Measurements from ENCODE around the gene TMEM131.

Gene TMEM131

GRCh38 chr2:97758131-97758705, 237.5 kb downstream of the TMEM131 start:
- Histone ChIP-seq H3K9me3 (replicated peaks in 1 of 2; ENCODE audit: control insufficient read depth in 2 of 2, insufficient read depth in 1 of 2, low read depth in 1 of 2, low read length in 2 of 2) (no peaks in the 10 kb centered on the region), H2BK15ac (ENCODE audit: low read length) (no peak overlapping the region), H2BK5ac (ENCODE audit: low read length) (no peak overlapping the region), H3K18ac (ENCODE audit: low read length) (no peak overlapping the region), H2BK120ac (ENCODE audit: low read depth, low read length) (no peak overlapping the region), H3K79me1 (ENCODE audit: low read depth, low read length) (peaks cover 4% of the 10 kb centered on the region), H4K91ac (ENCODE audit: low read depth, low read length, poor library complexity) (no peak overlapping the region), H3K14ac (ENCODE audit: low read length) (no peak overlapping the region), H3K23ac (ENCODE audit: low read depth, low read length, poor library complexity) (no peak overlapping the region), H3K4me1 (ENCODE audit: control insufficient read depth in 2 of 2, insufficient read depth in 1 of 2, low read depth in 1 of 2, low read length in 2 of 2) (peaks cover 0 to 1% of the 10 kb centered on the region in 2 donors), H3K36me3 (replicated peaks in 1 of 2; ENCODE audit: control insufficient read depth in 2 of 2, insufficient read depth in 2 of 2, low read length in 2 of 2) (peaks cover 27 to 90% of the 10 kb centered on the region in 2 donors), H3K27me3 (ENCODE audit: control insufficient read depth in 3 of 3, insufficient read depth in 3 of 3, low read depth in 1 of 3, low read length in 3 of 3) (no peaks in the 10 kb centered on the region), H2BK12ac (ENCODE audit: low read length) (no peak overlapping the region), H3K9ac (ENCODE audit: low read depth, low read length, poor library complexity) (no peak overlapping the region), H3K4me2 (ENCODE audit: insufficient read depth, low read length, poor library complexity, severe bottlenecking) (no peak overlapping the region), H4K8ac (ENCODE audit: low read depth, low read length) (no peak overlapping the region), H2AK5ac (ENCODE audit: low read depth, low read length) (no peak overlapping the region), H3K4ac (ENCODE audit: low read length) (no peak overlapping the region), H2AFZ (ENCODE audit: low read length) (no peak overlapping the region), H3K27ac (replicated peaks; ENCODE audit: low read length) (no peak overlapping the region), H3K4me3 (ENCODE audit: low read length in 2 of 2) (no peak overlapping the region)
- no peak for DNase-seq (ENCODE audit: low spot score)
- no CpG with 5 or more reads among the region's 1 CpG for WGBS, 2 donors (ENCODE audit: extremely low coverage in 2 of 2, insufficient read length in 2 of 2, insufficient replicate concordance in 1 of 2)

DNA sequence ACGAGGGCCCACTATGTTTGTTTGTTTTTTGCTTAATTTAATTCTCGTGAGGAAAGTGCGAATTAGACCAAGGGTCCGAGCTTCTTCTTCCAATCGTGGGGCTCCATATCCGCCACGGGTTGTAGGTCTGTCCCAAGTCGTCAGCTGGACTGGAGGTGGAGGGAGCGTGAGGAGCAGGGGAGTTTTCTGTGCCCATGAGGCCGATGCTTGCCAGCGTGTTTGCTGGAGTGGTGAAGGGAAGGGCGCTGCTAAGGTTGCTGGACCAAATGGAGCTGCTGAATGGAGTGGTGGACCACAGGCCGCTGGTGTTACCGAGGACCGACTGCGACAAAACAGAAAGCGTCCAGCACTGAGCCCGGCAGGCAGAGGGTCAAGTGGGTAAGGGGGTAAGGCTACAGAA, 238.7 kb downstream of the TMEM131 start:
- H2AFZ ChIP-seq (ENCODE audit: low read length): no peak overlapping the region
- no peak overlapping the region for H3K4me3 ChIP-seq (ENCODE audit: low read length in 2 of 2)
- no peak for DNase-seq (ENCODE audit: low spot score)
- H2BK12ac ChIP-seq (ENCODE audit: low read length): no peak overlapping the region
- WGBS, 2 donors (ENCODE audit: extremely low coverage in 2 of 2, insufficient read length in 2 of 2, insufficient replicate concordance in 1 of 2): no CpG with 5 or more reads among the region's 18 CpGs
- H2BK5ac ChIP-seq (ENCODE audit: low read length): no peak overlapping the region
- H3K14ac ChIP-seq (ENCODE audit: low read length): no peak overlapping the region
- no peak overlapping the region for H2AK5ac ChIP-seq (ENCODE audit: low read depth, low read length)
- H3K18ac ChIP-seq (ENCODE audit: low read length): no peak overlapping the region
- H3K27ac ChIP-seq (replicated peaks; ENCODE audit: low read length): no peak overlapping the region
- H3K9ac ChIP-seq (ENCODE audit: low read depth, low read length, poor library complexity): no peak overlapping the region
- peak overlapping the region; percentile 2 for H3K23ac ChIP-seq (ENCODE audit: low read depth, low read length, poor library complexity)
- no peaks in the 10 kb centered on the region for H3K27me3 ChIP-seq (ENCODE audit: control insufficient read depth in 3 of 3, insufficient read depth in 3 of 3, low read depth in 1 of 3, low read length in 3 of 3)
- H4K91ac ChIP-seq (ENCODE audit: low read depth, low read length, poor library complexity): no peak overlapping the region
- H2BK120ac ChIP-seq (ENCODE audit: low read depth, low read length): no peak overlapping the region
- peaks cover 1 to 6% of the 10 kb centered on the region in 2 donors for H3K4me1 ChIP-seq (ENCODE audit: control insufficient read depth in 2 of 2, insufficient read depth in 1 of 2, low read depth in 1 of 2, low read length in 2 of 2)
- H3K79me1 ChIP-seq (ENCODE audit: low read depth, low read length): peaks cover 4% of the 10 kb centered on the region
- H3K4me2 ChIP-seq (ENCODE audit: insufficient read depth, low read length, poor library complexity, severe bottlenecking): no peak overlapping the region
- no peak overlapping the region for H3K4ac ChIP-seq (ENCODE audit: low read length)
- H4K8ac ChIP-seq (ENCODE audit: low read depth, low read length): no peak overlapping the region
- no peaks in the 10 kb centered on the region for H3K9me3 ChIP-seq (replicated peaks in 1 of 2; ENCODE audit: control insufficient read depth in 2 of 2, insufficient read depth in 1 of 2, low read depth in 1 of 2, low read length in 2 of 2)
- H3K36me3 ChIP-seq (replicated peaks in 1 of 2; ENCODE audit: control insufficient read depth in 2 of 2, insufficient read depth in 2 of 2, low read length in 2 of 2): peaks cover 24 to 82% of the 10 kb centered on the region in 2 donors
- H2BK15ac ChIP-seq (ENCODE audit: low read length): no peak overlapping the region

DNA sequence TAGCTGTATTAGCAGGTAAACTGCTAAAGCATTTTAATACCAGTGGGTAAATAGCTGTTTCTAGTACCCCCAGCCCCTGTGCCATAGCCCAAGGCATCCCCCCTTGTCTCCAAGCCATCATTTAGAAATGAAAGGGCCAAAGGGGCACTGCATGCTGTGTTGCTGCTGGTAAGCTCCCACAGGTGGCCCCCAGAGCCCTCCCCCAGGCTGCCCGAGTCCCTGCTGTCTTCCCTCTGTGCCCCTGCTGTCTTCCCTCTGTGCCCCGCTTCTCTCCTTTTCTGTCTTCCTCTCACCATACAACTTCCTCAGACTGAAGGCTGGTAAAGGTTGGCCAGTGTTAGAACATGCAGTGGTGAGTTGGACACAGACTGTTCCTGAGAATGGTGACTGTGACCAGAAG, 240.3 kb downstream of the TMEM131 start:
- Histone ChIP-seq H3K27me3 (ENCODE audit: control insufficient read depth in 3 of 3, insufficient read depth in 3 of 3, low read depth in 1 of 3, low read length in 3 of 3) (no peaks in the 10 kb centered on the region), H3K36me3 (replicated peaks in 1 of 2; ENCODE audit: control insufficient read depth in 2 of 2, insufficient read depth in 2 of 2, low read length in 2 of 2) (peaks cover 17 to 66% of the 10 kb centered on the region in 2 donors), H2AFZ (ENCODE audit: low read length) (no peak overlapping the region), H3K4me3 (ENCODE audit: low read length in 2 of 2) (no peak overlapping the region), H2BK5ac (ENCODE audit: low read length) (no peak overlapping the region), H2BK12ac (ENCODE audit: low read length) (no peak overlapping the region), H4K8ac (ENCODE audit: low read depth, low read length) (no peak overlapping the region), H3K23ac (ENCODE audit: low read depth, low read length, poor library complexity) (no peak overlapping the region), H3K4me2 (ENCODE audit: insufficient read depth, low read length, poor library complexity, severe bottlenecking) (no peak overlapping the region), H4K91ac (ENCODE audit: low read depth, low read length, poor library complexity) (no peak overlapping the region), H2AK5ac (ENCODE audit: low read depth, low read length) (no peak overlapping the region), H3K9ac (ENCODE audit: low read depth, low read length, poor library complexity) (no peak overlapping the region), H2BK15ac (ENCODE audit: low read length) (no peak overlapping the region), H3K9me3 (replicated peaks in 1 of 2; ENCODE audit: control insufficient read depth in 2 of 2, insufficient read depth in 1 of 2, low read depth in 1 of 2, low read length in 2 of 2) (no peaks in the 10 kb centered on the region), H2BK120ac (ENCODE audit: low read depth, low read length) (no peak overlapping the region), H3K4ac (ENCODE audit: low read length) (no peak overlapping the region), H3K27ac (replicated peaks; ENCODE audit: low read length) (no peak overlapping the region), H3K79me1 (ENCODE audit: low read depth, low read length) (no peaks in the 10 kb centered on the region), H3K4me1 (ENCODE audit: control insufficient read depth in 2 of 2, insufficient read depth in 1 of 2, low read depth in 1 of 2, low read length in 2 of 2) (peaks cover 8 to 11% of the 10 kb centered on the region in 2 donors), H3K18ac (ENCODE audit: low read length) (no peak overlapping the region), H3K14ac (ENCODE audit: low read length) (no peak overlapping the region)
- WGBS, 2 donors (ENCODE audit: extremely low coverage in 2 of 2, insufficient read length in 2 of 2, insufficient replicate concordance in 1 of 2): no CpG with 5 or more reads among the region's 2 CpGs
- DNase-seq (ENCODE audit: low spot score): no peak

DNA sequence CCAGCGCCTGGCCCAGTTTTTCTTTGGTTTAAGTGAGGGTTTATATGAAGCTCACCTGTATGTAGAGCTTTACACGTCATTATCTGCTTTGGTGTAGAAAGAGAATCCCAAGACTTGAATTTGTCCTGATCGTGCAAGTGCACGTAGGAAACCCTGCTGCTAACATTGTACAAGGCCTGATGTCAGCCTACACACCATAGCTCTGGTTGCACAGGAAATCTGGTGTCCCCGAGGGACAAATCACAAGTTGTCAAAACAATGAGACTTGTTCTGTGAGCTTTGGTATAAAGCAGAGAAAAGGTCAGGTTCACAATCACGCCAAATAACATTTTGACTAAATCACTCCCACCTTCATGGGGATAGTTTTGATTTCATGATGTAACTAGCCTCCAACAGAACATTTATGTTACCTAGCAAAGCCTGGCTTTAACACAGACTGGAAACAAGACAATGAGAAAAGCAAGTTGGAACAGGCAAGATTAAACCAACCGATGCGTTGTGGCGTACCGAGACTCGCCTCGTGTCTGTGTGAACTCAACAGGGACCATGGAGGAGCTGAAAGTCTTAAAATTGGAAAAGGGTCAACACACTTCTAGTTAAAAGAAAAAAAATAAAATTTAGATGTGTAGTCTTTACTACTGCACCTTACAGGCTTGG, 240.9 kb downstream of the TMEM131 start:
- no peak overlapping the region for H3K9ac ChIP-seq (ENCODE audit: low read depth, low read length, poor library complexity)
- no peak overlapping the region for H3K4me2 ChIP-seq (ENCODE audit: insufficient read depth, low read length, poor library complexity, severe bottlenecking)
- no peak overlapping the region for H3K23ac ChIP-seq (ENCODE audit: low read depth, low read length, poor library complexity)
- no peak overlapping the region for H2AFZ ChIP-seq (ENCODE audit: low read length)
- H2BK5ac ChIP-seq (ENCODE audit: low read length): no peak overlapping the region
- peaks cover 16 to 60% of the 10 kb centered on the region in 2 donors for H3K36me3 ChIP-seq (replicated peaks in 1 of 2; ENCODE audit: control insufficient read depth in 2 of 2, insufficient read depth in 2 of 2, low read length in 2 of 2)
- no peak overlapping the region for H3K14ac ChIP-seq (ENCODE audit: low read length)
- no peaks in the 10 kb centered on the region for H3K79me1 ChIP-seq (ENCODE audit: low read depth, low read length)
- peaks cover 10 to 11% of the 10 kb centered on the region in 2 donors for H3K4me1 ChIP-seq (ENCODE audit: control insufficient read depth in 2 of 2, insufficient read depth in 1 of 2, low read depth in 1 of 2, low read length in 2 of 2)
- H3K9me3 ChIP-seq (replicated peaks in 1 of 2; ENCODE audit: control insufficient read depth in 2 of 2, insufficient read depth in 1 of 2, low read depth in 1 of 2, low read length in 2 of 2): no peaks in the 10 kb centered on the region
- H3K27me3 ChIP-seq (ENCODE audit: control insufficient read depth in 3 of 3, insufficient read depth in 3 of 3, low read depth in 1 of 3, low read length in 3 of 3): no peaks in the 10 kb centered on the region
- no peak overlapping the region for H3K27ac ChIP-seq (replicated peaks; ENCODE audit: low read length)
- H4K8ac ChIP-seq (ENCODE audit: low read depth, low read length): no peak overlapping the region
- DNase-seq (ENCODE audit: low spot score): no peak
- no peak overlapping the region for H3K4me3 ChIP-seq (ENCODE audit: low read length in 2 of 2)
- H2AK5ac ChIP-seq (ENCODE audit: low read depth, low read length): no peak overlapping the region
- H4K91ac ChIP-seq (ENCODE audit: low read depth, low read length, poor library complexity): no peak overlapping the region
- no peak overlapping the region for H2BK120ac ChIP-seq (ENCODE audit: low read depth, low read length)
- no peak overlapping the region for H3K18ac ChIP-seq (ENCODE audit: low read length)
- H2BK15ac ChIP-seq (ENCODE audit: low read length): no peak overlapping the region
- no peak overlapping the region for H3K4ac ChIP-seq (ENCODE audit: low read length)
- H2BK12ac ChIP-seq (ENCODE audit: low read length): no peak overlapping the region
- WGBS, 2 donors (ENCODE audit: extremely low coverage in 2 of 2, insufficient read length in 2 of 2, insufficient replicate concordance in 1 of 2): no CpG with 5 or more reads among the region's 12 CpGs

All from neuronal stem cell (in vitro differentiated cells).